ENCODE data around the gene OLFML3.
"Not testable (repeated sequence)": the region's sequence is repeated elsewhere in the genome, so short reads cannot be mapped to it uniquely, and the experiment has no call there.

The OLFML3 gene, protein sequence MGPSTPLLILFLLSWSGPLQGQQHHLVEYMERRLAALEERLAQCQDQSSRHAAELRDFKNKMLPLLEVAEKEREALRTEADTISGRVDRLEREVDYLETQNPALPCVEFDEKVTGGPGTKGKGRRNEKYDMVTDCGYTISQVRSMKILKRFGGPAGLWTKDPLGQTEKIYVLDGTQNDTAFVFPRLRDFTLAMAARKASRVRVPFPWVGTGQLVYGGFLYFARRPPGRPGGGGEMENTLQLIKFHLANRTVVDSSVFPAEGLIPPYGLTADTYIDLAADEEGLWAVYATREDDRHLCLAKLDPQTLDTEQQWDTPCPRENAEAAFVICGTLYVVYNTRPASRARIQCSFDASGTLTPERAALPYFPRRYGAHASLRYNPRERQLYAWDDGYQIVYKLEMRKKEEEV

DNA sequence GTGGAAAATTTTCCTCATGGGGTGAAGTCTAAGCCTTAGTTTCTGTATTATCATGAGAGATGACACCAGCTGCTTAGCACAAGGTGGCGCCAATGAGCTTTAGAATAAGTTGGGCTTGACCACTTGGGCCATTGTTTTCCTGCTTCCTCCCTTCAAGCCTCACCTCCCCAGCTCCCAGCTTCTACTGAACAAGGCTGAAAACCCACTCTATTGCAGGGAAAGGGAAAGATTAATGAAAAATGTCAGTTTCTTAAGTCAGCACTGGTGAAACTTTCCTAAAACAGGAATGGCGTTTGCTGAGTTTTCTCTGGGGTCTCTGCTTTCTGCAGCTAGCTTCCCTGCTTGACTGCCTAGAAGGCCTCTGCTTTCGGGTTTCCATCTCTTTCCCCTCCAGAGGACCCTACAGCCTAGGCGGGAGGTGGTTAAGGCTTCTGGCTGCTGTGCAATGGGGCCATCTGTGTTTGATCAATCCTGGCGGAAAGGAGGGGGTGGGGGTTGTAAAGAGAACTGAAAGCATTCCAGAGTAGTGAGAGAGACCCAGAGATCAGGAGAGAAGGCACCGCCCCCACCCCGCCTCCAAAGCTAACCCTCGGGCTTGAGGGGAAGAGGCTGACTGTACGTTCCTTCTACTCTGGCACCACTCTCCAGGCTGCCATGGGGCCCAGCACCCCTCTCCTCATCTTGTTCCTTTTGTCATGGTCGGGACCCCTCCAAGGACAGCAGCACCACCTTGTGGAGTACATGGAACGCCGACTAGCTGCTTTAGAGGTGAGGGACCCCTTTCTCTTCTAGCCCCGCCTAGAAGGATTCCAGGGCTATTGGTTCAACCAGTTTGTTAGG lies at the start of gene OLFML3:
TSS of gene OLFML3 (plus strand) at position 612 of the 840 bp plus-strand sequence. CDS start at position 655, 43 bp downstream.
- DNase-seq, result no peak

DNA sequence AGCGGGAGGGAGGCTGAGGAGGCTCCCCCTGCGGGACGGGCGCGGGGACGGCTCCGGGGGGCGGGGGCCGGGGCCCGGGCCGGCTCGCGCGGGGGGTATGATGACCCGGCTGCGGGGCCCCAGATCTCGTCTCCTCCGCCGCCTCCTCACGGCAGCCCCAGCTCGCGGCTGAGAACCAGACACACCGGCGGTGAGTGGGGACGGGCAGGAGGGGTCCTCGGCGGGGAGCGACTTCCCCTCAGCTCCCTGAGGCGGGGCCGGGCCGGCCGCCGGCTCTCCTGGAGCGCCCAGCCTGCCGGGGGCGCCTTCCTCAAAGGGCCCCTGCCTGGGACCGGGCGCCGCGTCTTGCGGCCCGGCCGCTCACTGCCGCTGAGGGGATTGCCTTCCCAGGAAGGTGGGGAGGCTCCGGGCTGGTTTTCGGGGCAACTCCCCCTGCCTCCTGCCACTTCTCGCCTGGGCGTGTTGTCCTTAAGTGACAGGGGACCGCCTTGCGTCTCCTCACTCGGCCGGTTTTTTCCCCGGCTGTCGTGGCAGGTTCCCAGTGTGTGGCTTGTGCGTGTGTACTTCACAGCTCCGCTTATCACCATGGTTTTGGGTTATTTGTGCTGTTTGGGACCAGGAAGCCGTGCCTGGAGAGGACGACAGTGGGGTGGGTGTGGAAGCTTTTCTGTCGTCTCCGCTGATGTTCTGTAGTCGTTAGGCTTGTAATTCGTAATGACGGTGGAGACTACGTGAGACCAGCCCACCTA lies 49.4 kb upstream of the OLFML3 start:
- no peak for DNase-seq

DNA sequence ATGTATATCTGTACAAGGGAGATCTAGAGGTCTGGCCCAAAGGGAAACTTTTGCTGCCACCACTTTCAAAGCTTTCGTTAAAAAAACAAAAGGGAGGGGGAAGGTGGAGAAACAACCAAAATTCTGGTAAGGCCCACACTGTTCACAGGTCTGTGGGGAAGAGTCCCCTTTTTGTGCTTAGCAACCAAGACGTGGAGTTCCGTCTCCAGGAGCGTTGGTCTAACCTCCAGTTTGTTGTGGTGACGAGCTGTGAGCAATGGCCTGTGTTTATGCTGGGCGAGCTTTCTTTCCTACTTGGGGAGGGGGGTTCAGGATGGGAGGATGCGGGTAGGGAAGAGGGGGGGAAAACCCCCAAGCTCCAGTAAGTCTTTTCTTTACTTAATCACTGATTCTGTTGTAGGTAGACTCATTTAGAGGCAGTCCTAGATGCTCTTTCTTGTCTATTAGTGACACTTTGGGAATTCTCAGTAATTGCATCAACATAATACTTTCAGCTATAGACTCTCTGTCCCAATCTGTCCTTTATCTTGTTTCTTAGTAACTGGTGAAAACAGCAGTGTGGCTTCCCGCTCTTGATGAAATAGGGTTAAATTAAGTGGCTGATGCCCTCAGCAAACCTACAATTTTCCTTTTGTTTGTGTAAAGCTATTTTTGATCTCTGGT lies 48.6 kb upstream of the OLFML3 start:
- DNase-seq, result no peak

DNA sequence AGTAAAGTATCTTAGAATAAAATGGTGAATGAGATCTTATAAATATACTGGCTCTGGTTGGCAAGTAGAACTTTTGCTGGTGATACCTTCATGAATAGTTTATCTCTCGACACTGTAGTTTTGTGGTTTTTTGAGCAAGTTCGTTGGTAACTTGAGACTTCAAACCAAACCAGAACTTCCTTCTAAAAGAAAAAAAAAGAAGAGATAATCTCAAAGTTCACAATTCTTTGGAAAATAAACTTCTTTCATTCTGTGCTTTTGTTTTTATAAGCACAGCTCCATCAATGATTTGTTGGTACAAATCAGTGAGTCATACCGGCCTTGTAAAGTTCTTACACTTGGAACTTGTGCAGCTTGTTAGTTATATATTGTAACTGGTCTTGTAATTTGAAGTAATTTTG lies 47.8 kb upstream of the OLFML3 start:
- no peak for DNase-seq

DNA sequence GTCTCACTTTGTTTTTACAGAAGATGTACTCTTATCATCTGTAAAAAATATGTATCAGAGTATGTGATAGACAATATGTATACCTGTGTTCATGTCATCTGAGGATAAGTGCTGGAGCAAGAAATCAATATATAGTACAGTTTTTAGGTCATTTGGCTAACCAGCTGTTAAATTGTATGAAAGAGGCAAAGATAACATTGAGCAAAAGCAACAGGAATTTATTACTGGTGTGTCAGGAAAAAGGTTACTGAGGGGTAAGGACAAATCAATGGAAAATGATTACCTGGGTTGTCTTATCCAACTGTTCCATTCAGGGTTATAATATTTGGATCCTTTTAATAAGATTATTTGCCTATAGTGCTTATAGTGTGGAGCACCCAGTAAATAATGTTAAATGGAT lies 45.3 kb upstream of the OLFML3 start:
- no peak for DNase-seq

DNA sequence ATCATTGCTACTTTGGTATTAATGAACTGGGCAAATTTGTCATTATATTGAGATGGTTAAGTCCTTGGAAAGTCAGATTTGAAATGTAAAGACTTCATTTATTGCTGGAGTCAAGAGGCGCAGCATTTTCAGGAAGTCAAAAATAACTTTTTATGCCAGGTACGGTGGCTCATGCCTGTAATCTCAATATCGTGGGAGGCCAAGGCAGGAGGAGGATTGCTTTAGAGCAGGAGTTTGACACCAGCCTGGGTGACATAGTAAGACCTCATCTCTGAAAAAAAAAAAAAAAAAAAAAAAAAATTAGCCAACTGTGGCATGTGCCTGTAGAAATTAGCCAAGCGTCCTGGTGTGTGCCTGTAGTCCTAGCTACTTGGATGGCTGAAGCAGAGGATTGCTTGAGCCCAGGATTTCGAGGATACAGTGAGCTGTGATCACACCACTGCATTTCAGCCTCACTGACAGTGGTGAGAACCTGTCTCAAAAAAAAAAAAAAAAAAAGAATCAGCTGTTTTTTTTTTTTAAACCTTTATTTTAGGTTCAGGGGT lies 44.7 kb upstream of the OLFML3 start:
- no peak for DNase-seq

DNA sequence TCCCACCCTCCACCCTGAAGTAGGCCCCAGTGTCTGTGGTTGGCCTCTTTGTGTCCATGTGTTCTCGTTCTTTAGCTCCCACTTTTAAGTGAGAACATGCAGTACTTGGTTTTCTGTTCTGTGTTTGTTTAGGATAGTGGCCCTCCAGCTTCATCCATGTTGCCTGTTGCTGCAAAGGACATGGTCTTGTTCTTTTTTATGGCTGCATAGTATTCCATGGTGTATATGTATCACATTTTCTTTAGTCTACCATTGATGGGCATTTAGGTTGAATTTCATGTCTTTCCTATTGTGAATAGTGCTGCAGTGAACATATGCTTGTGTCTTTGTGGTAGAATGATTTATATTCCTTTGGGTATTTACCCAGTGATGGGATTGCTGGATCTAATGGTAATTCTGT lies 44.1 kb upstream of the OLFML3 start:
- DNase-seq, result no peak

DNA sequence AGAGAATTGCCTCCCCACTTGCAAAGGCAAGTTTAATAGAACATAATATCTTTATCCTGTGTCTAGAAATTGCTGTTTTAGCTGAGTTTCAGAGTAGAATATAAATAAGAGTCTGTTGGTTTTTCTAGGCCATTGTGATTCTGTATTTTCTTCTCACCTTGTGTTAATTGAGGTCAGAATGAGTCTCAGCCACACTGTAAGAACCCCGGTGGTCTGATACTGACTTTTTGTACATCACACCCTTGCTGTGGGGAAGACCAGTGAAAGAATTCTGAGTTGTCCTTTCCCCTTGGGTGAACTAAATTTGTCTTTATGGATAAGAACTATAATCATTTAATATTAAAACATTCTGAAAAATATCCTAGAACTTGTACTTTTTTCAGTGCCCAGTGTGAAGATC lies 43.3 kb upstream of the OLFML3 start:
- DNase-seq, result no peak

DNA sequence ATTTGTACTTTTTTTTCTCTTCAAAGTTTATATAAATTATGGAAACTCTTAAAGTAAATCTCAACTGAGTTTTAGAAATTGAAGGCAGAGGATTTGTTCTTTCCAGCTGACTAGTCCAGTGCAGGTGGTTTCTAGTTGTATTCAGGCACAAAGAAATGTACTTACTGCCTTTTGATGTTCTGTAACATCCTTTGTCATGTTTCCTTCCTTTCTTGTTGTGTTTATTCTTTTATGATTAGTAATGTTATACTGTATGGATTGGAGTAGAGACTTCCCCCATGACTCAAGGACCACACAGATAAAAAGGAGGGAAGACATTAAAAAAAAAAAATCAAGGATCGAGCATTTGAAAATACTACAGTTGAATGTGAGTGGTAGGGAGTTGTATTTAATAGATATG lies 42.1 kb upstream of the OLFML3 start:
- DNase-seq, result no peak

DNA sequence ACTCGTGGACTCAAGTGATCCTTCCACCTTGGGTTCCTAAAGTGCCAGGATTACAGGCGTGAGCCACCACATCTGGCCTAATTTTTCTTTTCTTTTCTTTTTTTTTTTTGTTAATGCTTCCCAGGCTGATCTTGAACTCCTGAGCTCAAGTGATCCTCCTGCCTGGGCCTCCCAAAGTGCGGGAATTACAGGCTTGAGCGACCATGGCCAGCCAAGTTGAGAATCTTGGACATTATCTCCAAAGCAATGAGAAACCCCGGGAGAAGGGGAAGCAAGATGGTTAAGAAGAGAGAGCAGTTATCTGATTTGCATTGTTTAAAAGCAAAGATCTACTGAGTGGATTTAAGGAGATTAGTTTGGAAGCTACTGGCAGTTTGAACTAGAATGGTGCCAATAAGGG lies 41.1 kb upstream of the OLFML3 start:
- no peak for DNase-seq

DNA sequence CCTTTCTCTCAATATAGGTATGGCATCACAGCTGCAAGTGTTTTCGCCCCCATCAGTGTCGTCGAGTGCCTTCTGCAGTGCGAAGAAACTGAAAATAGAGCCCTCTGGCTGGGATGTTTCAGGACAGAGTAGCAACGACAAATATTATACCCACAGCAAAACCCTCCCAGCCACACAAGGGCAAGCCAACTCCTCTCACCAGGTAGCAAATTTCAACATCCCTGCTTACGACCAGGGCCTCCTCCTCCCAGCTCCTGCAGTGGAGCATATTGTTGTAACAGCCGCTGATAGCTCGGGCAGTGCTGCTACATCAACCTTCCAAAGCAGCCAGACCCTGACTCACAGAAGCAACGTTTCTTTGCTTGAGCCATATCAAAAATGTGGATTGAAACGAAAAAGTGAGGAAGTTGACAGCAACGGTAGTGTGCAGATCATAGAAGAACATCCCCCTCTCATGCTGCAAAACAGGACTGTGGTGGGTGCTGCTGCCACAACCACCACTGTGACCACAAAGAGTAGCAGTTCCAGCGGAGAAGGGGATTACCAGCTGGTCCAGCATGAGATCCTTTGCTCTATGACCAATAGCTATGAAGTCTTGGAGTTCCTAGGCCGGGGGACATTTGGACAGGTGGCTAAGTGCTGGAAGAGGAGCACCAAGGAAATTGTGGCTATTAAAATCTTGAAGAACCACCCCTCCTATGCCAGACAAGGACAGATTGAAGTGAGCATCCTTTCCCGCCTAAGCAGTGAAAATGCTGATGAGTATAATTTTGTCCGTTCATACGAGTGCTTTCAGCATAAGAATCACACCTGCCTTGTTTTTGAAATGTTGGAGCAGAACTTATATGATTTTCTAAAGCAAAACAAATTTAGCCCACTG lies 38.7 kb upstream of the OLFML3 start:
- no peak for DNase-seq

DNA sequence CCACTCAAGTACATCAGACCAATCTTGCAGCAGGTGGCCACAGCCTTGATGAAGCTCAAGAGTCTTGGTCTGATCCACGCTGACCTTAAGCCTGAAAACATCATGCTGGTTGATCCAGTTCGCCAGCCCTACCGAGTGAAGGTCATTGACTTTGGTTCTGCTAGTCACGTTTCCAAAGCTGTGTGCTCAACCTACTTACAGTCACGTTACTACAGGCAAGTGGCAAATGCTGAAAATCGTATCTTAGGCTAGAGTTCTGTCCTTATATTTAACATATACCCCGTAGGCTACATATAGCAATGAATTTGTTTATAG lies 38.1 kb upstream of the OLFML3 start:
- DNase-seq, result no peak

DNA sequence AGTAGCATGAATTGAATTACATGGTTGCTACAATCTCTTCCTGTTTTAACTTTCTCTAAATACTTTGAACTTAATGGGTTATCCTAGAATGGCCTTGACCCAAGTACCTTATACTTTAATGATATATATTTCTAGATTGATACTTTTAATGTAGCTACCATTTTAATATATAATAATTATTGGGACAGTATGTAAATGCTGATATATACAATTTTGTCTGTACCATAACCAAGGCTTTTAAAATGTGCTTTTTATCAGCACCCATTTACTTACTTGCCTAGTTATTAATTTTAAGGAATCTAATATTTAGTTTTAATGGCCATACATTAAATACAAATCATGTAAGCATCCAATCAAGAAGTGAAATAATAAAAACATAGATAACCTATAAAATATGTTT lies 36.7 kb upstream of the OLFML3 start:
- no peak for DNase-seq

DNA sequence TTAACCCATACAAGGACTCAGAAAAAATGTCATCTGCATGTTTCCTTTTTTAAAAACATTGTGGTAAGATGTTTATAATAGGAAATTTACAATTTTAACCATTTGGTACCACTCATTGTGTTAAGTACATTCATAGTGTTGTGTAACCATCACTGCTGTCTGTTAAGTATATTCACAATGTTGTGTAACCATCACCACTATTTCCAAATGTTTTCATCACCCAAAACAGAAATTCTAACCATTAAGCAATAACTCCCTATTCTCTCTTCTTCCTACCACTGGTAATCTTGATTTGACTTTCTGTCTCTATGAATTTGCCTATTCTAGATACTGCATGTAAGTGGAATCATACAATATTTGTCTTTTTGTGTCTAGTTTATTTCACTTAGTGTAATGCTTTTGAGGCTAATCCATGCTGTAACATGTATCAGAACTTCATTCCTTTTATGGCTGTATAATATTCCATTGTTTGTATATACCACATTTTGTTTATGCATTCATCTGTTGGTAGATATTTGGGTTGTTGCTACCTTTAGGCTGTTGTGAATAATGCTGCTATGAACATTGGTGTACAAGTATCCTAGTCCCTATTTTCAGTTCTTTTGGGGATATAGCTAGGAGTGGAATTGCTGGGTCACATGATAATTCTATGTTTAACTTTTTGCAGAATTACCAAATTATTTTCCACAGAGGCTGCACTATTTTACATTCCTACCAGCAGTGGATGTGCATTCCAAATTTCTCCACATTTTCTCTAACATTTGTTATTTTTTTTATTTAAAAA lies 36.1 kb upstream of the OLFML3 start:
- no peak for DNase-seq

DNA sequence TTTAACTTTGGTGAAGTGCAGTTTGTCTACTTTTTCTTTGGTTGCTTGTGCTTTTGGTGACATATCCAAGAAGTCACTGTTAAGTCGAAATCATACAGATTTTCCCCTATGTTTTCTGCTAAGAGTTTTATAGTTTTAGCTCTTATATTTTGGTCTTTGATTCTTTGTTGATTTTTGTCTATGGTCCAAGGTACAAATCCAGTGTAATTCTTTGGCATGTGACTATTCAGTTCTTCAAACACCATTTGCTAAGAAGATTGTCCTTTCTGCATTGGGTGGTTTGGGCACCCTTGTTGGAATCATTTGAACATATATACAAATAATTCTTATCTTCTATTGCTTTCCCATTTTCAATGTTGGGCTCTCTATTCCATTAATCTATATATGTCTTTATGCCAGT lies 33.9 kb upstream of the OLFML3 start:
- no peak for DNase-seq

DNA sequence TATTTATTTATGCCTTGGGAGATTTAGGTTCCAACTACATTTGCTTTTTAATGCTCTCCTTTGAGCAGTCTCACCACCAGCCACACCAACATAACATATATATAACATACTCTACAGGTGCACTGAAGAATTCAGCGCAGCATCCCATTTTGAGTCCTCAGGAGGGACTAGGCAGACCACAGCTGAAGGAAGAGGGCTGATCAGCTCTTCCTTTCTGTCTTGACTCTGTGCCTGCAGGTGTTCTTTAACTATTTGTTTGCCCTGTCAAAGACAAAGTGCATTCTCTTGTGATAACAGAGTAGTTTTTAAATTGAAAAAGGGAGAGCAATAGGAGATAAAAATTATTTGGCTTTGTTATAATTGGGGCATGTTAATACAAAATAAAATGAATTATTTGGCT lies 33.2 kb upstream of the OLFML3 start:
- no peak for DNase-seq

DNA sequence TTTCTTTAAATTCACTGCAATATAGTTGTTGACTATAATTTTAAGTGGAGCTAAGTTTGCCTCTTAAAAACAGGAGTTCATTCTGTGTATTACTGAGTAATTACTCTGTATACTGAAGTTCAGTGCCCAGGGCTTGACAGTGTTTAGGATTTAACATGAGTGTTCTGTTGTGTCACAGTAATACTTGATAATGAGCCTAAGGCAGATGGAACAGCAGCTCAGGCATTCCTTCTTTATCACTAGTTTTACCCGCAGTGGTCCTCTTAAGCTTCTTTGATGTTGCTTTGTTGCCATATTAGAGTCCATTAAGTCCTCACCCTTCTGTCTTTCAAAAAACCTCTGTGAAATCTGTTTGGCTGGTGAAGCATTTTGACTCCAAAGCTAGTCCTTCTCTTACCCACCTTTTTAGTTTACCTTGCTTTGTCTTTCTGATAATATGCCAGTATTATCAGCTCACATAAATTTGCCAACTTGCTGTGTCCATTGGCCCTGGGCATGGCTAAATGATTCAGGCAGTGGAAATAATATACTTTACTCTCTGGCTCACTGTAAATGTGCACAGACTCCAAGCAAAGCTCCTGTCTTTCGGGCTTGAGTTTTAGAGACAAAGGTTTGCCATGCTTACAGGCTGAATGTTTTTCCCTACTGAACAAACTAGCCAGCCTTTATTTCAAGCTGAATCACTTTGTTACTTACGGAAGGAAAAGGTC lies 32.4 kb upstream of the OLFML3 start:
- DNase-seq, result no peak

DNA sequence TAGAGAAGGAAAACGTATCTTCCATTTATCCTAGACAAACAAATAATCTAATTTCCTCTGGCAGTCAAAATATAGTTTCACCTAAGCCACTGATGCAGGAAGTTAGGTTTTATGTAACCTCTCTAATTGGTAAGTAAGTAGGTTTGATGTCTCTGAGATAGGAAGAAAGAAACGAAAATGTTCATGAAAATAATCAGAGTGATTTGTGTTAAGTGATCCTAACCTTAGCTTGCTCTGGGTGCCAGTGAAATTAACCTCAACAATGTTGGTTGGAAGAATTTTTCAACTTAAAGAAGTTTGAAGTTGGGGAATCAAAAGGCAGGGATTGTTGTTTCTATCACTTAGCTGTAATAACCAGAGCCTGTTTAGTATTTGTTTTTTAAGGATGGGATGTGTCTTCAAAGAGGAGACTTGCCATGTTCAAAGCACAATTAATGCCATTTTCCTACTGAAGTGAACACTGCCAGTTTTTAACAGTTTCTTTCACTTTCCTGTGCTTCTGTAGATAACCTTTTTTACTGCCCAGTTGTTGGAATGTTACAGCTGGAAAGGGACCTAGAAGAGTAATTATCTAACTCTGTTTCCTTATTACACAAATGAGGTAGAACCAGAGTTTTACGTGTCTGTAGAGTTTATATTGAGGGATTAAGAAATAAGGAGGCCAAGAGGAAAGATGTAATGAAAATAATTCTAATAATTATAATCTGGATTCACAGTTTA lies 31.7 kb upstream of the OLFML3 start:
- DNase-seq, result no peak

DNA sequence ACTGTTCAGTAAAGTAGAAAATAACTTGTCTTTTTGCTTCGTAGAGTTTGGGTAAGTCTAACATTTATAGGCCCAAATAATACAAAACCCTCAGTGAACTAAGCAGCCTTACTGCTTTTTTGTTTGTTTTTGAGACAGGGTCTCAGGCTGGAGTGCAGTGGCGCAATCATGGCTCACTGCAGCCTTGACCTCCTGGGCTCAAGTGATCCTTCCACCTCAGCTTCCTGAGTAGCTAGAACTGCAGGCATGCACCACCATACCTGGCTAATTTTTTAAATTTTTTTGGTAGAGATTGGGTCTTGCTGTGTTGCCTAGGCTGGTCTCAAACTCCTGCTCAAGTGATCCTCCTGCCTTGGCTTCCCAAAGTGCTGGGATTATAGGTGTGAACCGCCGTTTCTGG lies 31.1 kb upstream of the OLFML3 start:
- not testable (repeated sequence) for DNase-seq

DNA sequence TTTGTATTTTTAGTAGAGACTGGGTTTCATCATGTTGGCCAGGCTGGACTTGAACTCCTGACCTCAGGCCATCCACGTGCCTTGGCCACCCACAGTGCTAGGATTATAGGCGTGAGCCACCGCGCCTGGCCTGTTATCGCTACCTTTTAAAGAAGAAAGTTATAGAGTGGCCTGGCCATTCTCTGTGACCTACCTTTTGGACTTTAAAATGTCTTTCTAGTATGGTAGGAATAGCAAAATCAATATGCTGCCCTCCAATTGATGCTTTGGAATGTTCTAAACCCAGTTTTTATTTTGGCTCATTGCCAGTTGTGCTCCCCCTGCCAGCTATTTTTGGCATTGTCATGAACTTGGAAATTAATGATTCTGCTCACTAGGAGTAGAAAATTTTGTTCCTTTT lies 30.3 kb upstream of the OLFML3 start:
- no peak for DNase-seq

Data from cortex of kidney (tissue), 1 donor.